K562 (cell line): ENCODE results near the gene MIF. TPM values are rescaled to one million over a fixed set of nuclear protein-coding genes. Genes with fewer than 3 reads are reported as not detected.

ENCODE experiments used
- CBX1 ChIP-seq: sonication (generic); IDR thresholded peaks from 2 replicates; pipeline ENCODE4 v1.6.1; 2016; ENCODE audit warnings: antibody characterized with exemption, low read depth, mild to moderate bottlenecking
- CSDE1 ChIP-seq, 2 experiments: fragments of 450-650 bp; IDR thresholded peaks; 2 replicates each; pipeline ENCODE4 v1.6.1; 2016; ENCODE audit warnings: mild to moderate bottlenecking in 1 of 2
- CTBP1 ChIP-seq: fragments of 450-650 bp; IDR thresholded peaks from 2 replicates; pipeline ENCODE4 v1.6.1; 2016; ENCODE audit warnings: borderline replicate concordance
- EGR1 ChIP-seq: fragments of 450-650 bp; conservative IDR thresholded peaks from 2 replicates; pipeline ENCODE4 v1.6.1; 2017; ENCODE audit warnings: mild to moderate bottlenecking
- ELK3 ChIP-seq: fragments of 450-650 bp; formaldehyde crosslinking; IDR thresholded peaks from 2 replicates; pipeline ENCODE4 v1.4.0; 2020; ENCODE audit warnings: mild to moderate bottlenecking
- GMEB1 ChIP-seq: fragments of 250-450 bp; sonication (Bioruptor Pico); IDR thresholded peaks from 2 replicates; pipeline ENCODE4 v1.4.0; 2020; ENCODE audit warnings: mild to moderate bottlenecking
- HMBOX1 ChIP-seq: sonication (generic); IDR thresholded peaks from 2 replicates; pipeline ENCODE4 v1.6.1; 2016
- JUNB ChIP-seq: fragments of 450-650 bp; formaldehyde crosslinking; conservative IDR thresholded peaks from 2 replicates; pipeline ENCODE4 v1.4.0; 2020; ENCODE audit warnings: mild to moderate bottlenecking
- KAT7 ChIP-seq: sonication (generic); formaldehyde crosslinking; IDR thresholded peaks from 2 replicates; pipeline ENCODE4 v1.8.0; 2022; ENCODE audit warnings: missing genetic modification reagents, mild to moderate bottlenecking, borderline replicate concordance
- MAFG ChIP-seq: fragments of 450-650 bp; conservative IDR thresholded peaks from 2 replicates; pipeline ENCODE4 v1.6.1; 2016; ENCODE audit warnings: missing genetic modification characterization, missing compliant biosample characterization
- MEF2A ChIP-seq: IDR thresholded peaks from 2 replicates; pipeline ENCODE4 v1.6.1; 2011; ENCODE audit warnings: low read depth, mild to moderate bottlenecking, low read length, moderate library complexity; ENCODE audit not compliant: control insufficient read depth
- MNT ChIP-seq, 2 experiments: fragments of 450-650 bp; conservative IDR thresholded peaks; 2 replicates each; pipeline ENCODE4 v1.6.1; 2017; ENCODE audit warnings: mild to moderate bottlenecking in 2 of 2, moderate library complexity in 2 of 2
- NEUROD1 ChIP-seq: fragments of 150-350 bp; IDR thresholded peaks from 2 replicates; pipeline ENCODE4 v1.6.1; 2014; ENCODE audit warnings: borderline replicate concordance, low read length, low read depth; ENCODE audit not compliant: partially characterized antibody
- SIN3B ChIP-seq: fragments of 450-650 bp; IDR thresholded peaks from 2 replicates; pipeline ENCODE4 v1.6.1; 2017; ENCODE audit warnings: low read depth, mild to moderate bottlenecking, moderate library complexity
- THRAP3 ChIP-seq: fragments of 450-650 bp; IDR thresholded peaks from 2 replicates; pipeline ENCODE4 v1.6.1; 2016; ENCODE audit warnings: mild to moderate bottlenecking, inconsistent platforms, borderline replicate concordance
- ZNF143 ChIP-seq: sonication (generic); formaldehyde crosslinking; IDR thresholded peaks from 2 replicates; pipeline ENCODE4 v1.9.0; 2022; ENCODE audit warnings: mild to moderate bottlenecking, missing genetic modification reagents
- ZNF518B ChIP-seq: fragments of 250-450 bp; sonication (Bioruptor Pico); IDR thresholded peaks from 2 replicates; pipeline ENCODE4 v1.5.0; 2021; ENCODE audit warnings: mild to moderate bottlenecking, moderate library complexity
- polyA plus RNA-seq, 8 experiments: library from polyadenylated mRNA; depleted of rRNA in 4 of 8; stranded (reverse) in 5 of 8; unstranded in 3 of 8; fragments of >200 nt; fragmentation: Nextera tagmentation in 2 of 8; fragmentation: Illumina TruSeq in 1 of 8; extraction: Ambion mirVana in 2 of 8; extraction: Trizol in 1 of 8; gene quantifications; 2 replicates each; pipeline versions ENCODE4 v1.2.1 to v1.2.3, GENCODE V29; 2011 to 2014; ENCODE audit warnings: inconsistent platforms in 1 of 8, missing spikeins in 1 of 8
- total RNA-seq, 7 experiments: library from RNA; depleted of rRNA in 6 of 7; stranded (reverse); fragments of >200 nt in 6 of 7; fragmentation: Illumina TruSeq in 2 of 7; extraction: Trizol in 2 of 7; gene quantifications; 2 replicates each; pipeline versions ENCODE4 v1.2.1 to v1.2.3, GENCODE V29; 2011 to 2021; ENCODE audit warnings: low replicate concordance in 1 of 7

MIF gene
- total and polyA plus RNA-seq, 9 of the 15 experiments (the other 6 are each of a cell fraction or from before 2014, with no cell fraction given) = 7.4 to 666 (median 193) TPM

GRCh38 chr22:23893945-23894709 is at the start of gene MIF (continued):
- TF ChIP-seq HMBOX1 (peak; percentile 77; the same call in 1 of the 2 replicates), CSDE1 (IDR thresholded peaks at IDR 0.05) (no peak), MAFG (tag) (no peak), GMEB1 (peak; percentile 37; the same call in 1 of the 2 replicates), CBX1 (no peak; the same call in 1 of the 2 replicates), ELK3 (CRISPR knock-in tag) (no peak), JUNB (CRISPR knock-in tag) (no peak), MNT (conservative IDR thresholded peaks at IDR 0.05) (peak; percentile 22 to 67; a peak in 2 of 4 replicates), ZNF518B (CRISPR knock-in tag) (no peak), NEUROD1 (peak; percentile 16), SIN3B (no peak), ZNF143 (CRISPR knock-in tag) (0 out of 2 replicates have a peak, but pooled peaks have one; percentile 26), KAT7 (CRISPR knock-in tag) (0 out of 2 replicates have a peak, but pooled peaks have one; percentile 2), THRAP3 (no peak), MEF2A (no peak), CTBP1 (peak; percentile 63; the same call in 1 of the 2 replicates), EGR1 (peak; percentile 80)
